HG03558 (cell line): ENCODE results near the gene BCKDK.
A peak's percentile ranks its signal among the peaks of the same experiment; 100 is the strongest.

Experiments used
- ATAC-seq: cut with Tn5 transposase; IDR thresholded peaks from one replicate; pipeline ENCODE4 v1.9.1; 2021; ENCODE audit warnings: moderate number of reproducible peaks; ENCODE audit not compliant: unreplicated experiment; ENCODE audit errors: extremely low read depth

Gene BCKDK

DNA sequence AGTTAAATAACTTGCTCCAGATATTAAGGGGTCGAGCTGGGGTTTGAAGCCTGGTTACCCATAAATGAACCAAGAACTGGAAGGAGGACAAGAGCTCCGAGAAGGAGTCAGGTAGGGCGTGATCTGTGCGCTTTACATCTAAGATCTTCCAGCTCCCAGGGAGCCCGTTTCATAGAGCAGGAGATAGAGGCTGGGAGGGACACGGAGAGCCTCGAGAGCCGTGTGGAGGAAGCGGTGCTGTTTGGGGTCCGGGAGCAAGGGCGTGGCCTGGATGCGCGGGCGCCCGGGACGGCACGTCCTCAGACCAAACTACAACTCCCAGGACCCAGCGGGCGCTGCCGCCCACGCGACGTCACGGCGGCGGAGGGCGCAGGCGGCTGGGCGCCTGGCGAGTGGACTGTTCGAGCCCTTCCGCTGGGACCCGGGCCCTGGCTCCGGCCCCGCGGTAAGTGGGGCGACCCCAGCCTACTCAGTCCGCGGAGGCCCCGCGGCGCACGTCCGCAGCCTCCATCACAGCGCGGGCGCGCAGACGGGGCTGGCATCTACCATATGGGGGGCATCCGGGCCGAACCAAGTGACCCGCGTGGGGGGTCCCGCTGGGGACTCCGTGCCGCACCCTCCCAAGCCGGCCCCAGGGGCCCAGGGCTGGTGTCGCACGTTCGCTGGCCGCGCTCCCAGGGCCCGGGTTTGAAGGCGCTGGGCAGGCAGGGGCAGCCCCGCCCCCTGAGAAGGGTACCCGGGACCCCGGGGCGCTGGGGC lies at the start of gene BCKDK:
BCKDK (plus strand) TSS at position 352 of the 759 bp plus-strand sequence. CDS start 838 bp downstream, outside the sequence.
- peak; percentile 58 for ATAC-seq

DNA sequence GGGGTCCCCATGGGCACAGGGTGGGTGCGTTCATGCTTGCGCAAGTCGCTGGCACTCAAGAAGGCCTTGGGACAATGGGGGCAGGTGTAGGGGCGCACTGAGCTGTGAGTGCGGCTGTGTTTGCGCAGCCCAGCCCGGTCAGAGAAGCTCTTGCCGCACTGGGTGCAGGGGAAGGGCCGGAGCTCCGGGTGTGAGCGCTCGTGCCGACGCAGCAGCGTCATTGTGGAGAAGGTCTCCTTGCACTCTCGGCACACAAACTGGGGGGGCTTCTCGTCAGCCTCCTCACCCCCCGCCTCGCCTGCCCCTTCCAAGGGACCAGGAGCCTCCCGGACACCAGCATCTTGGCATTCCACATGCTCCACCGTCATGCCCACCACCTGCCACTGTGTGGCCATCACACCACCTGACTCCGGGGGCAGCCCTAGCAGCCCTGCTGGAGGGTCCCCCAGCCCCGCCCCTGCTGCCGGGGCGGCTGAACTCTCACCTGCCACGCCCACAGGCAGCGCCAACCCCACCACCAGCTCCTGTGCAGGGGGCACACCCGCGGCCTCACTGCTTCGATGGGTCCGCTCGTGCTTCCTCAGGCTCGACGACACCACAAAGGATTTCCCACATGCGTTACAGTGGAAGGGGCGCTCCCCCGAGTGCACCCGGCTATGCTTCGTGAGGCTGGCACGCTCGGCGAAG lies 46.9 kb upstream of the BCKDK start:
- no peak for ATAC-seq

DNA sequence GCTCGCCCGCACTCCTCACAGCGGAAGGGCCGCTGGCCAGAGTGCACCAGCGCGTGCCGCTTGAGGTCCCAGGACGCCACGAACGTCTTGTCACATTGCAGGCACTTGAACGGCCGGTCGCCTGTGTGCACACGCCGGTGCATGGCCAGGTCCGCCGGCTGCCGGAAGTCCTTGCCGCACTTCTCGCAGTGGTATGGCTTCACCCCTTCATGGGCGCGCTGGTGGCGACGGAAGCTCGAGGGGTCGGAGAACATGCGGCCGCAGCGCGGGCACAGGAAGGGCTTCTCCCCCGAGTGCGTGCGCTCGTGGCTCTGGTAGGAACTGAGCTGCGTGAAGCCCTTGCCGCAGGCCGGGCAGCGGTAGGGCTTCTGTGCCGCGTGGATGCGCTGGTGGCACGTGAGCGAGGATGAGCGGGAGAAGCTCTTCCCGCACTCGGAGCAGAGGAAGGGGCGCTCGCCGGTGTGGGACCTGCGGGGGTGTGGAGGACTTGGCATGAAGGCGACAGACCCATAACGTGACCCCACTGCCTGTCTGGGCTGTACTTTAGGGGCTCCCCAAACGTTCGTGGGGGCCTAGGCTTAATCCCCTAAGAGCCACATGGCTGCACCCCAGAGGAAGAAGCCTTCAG lies 46.3 kb upstream of the BCKDK start:
- no peak for ATAC-seq

DNA sequence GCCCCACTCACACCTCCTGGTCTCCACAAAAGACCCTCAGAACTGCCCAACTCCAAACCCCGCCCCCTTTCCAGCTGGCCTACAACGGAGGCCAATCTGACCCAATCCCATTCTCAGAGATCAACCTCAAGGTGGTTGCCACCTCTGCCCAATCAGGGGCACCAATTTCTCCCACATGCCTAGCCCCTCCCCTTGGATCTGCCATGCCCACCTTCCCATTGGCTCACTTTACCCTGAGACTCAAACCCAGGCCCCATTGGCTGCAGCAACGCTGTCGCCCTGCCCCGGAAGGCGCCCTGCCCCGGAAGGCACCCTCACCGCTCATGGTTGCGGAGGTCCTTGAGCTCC lies 44.7 kb upstream of the BCKDK start:
- no peak for ATAC-seq

DNA sequence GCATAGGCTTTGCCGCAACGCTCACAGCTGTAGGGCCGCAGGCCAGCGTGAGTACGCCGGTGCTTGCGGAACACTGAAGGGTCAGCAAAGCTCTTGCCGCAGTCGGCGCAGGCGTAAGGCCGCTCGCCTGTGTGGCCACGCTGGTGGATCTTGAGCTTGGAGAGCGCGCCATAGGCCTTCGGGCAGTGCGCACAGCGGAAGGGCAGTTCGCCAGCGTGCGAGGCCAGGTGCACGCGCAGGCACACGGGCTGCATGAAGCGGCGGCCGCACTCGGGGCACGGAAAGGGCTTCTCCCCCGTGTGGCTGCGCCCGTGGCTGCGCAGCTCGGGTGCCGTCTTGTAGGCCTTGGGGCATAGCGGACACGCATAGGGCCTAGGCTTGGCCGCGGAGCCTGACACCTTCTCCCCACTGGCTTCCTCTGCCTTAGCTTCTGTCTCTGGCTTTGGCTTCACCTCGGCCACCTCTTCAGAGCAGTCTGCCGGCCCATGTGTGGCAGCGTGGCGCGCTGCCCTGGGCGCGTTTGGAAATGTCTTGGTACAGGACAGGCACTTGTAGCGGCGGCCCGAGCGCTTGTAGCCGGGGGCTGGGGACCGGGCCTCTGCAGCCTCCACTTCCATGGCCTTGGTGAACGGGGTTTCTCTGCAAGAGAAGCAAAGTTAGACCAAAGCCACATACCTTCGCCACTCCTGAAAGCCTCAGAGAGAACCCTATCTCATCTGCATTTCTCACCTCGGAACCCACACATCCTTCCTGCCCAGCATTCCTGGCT lies 44.2 kb upstream of the BCKDK start:
- no peak for ATAC-seq

DNA sequence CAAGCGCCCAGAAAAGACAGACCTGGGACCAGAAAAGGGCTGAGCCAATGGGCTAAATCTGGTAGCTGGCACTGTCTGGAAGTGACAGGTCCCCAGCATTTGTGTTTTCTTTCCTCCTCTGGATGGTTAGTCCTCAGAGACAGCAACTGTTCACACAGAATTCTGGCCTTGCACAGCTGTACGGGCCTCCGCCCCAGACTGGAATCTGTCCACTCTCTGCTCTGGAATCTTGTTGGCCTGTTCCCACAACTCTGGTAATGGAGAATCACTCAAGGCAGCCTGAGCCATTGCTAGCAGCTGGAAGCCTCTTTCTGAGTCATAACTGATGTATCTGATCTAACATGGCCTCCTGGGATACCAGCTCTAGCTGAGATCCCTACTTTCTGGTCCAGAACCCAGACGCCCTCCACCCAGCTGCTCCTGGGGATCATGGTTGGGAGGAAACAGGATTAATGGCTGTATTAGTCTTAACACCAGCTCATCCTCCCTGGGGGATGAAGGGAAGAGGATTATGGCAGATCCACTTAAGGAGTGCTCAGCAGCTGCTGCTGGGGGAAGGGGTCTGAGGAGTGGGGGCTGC lies 43.2 kb upstream of the BCKDK start:
- ATAC-seq = no peak

DNA sequence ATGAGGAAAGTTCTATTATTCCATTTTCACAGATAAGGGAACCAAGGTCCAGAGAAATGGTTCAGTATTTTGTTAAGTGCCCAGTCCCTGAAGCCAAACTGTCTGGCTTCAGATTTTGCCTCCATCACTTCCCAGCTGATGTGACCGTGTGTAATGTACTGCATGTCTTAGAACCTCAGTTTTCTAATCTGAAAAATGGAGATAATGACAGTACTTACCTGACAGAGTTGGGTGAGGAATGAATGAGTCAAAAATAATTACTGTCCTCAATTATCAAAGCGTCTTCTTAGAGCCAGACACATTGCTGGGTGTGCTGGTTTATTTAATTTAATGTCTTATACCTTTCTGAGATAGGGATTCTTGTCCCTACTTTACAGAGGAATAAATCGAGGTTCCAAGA lies 40.8 kb upstream of the BCKDK start:
- ATAC-seq = no peak

DNA sequence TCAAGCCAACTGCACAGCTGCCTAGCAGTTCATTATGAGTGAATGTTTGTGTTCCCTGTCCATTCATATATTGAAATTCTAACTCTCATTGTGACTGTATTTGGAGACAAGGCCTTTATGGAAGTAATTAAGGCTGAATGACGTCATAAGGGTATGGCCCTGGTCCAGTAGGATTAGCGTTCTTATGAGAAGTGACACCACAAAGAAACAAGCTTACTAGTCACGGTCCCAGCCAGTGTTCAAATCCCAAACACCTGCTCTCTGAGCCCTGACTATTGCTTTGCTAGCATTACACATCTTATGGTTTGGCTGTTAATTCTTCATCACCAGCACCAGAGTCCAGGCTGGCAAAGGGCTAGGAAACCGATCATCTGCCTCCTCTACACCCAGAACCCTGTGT lies 36.3 kb upstream of the BCKDK start:
- no peak for ATAC-seq

DNA sequence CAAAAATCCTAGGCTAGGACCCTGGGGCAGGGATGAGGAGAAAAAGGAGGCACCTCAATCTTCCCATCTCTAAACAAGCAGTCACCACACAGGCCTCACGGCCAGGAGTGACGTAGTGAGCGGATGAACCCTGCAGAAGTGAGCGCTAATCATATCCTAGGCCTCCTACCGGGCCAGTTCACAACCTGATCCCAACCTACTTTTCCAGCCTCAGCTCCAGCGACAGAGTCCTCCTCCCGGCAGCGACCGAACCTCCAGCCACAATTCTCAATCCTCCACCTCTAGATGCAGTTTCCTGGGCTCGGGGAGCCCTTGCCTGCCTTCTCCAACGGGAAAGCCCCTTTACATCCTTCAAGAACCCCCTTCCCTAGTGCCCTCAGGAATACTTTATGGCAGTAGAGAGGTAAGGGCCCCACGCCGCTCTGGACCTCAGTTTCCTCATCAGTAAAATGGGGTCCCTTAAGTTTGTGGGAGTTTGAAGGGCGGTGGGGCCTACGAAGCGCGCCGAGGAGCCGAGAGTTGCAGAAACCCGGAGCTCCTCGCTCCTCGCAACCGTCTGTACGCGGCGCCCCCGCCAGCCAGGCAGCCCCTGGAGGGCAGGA lies 35.5 kb upstream of the BCKDK start:
- no peak for ATAC-seq

DNA sequence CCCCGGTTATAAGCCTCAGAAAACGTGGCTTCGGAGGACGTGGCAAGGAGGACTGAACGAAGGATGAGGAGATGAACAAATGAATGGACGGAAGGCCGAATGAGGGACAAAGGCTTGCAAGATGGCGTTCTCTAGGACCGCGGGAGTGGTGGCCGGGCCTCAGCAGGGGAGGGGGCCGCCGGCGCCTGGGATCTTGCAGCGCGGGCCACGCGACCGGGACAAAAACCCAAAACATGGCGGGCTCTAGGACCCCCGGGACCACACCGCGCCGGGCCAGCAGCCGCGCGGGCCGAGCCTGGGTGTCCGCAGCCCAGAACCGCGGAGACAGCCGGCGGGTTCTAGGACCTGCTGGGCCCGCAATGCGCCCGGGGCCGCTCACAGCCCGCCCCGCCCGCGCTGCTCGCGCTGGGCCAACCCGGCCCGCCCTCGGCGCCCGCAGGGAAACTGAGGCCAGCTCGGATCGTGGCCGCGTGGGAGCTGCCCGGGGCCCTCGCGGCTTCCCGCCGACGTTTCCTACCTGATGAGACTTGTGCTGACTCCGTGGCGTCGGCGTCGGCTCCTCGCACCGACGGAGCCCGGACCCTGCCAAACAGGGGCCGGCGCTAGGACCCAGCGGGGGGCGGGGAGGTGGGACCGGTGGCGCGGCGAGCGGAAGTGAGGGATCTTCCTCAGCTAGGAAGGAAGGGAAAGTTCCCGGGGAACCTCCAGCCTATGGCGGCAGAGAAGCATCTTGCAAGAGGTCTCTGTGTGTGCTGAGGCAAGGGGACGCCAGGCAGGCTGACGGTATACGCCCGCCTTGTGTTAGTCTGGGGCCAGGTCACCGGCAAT lies 34.8 kb upstream of the BCKDK start:
- ATAC-seq = peak; percentile 29

DNA sequence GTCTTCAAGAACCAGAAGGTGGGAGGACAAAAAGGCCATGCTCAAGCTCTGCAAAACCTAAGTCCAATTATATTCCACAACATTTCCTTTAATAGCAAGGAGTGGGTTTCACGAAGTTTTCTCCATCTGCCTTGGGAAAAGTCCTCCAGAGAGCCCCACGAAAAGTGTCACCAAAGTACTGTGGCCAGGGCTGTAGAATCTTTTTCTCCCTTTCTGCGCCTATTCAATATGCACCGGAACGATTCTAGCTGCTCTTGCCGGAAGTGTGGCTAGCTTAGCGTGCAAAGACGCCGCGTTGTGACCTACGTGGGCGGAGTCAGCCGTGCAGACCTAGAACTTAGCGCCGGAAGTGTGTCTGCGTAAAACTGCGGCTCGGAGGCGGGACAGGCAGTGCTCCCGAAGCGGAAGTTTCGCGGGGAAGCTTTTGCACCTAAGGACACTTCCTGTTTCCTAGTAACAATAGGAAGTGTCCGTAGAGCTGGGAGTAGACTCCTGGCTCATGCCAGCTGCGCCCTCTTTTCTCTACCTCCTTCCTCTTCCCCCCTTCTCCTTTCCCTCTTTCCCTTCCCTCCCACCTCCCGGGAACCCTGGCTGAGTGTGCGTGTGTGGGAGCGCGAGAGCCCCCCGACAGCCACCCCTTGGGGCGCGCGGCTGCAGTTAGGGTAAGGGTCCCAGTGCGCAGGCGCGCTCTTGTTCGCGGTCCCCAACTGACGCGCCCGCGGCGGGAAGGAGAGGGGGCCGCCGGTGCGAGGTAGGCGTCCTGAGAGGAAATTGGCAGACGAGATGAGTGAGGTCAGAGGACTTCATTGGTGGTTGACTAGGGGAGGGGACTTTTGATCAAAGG lies 34.0 kb upstream of the BCKDK start, which contains the start of the genes ZNF646 and ZNF668:
ZNF646 (plus strand) TSS at position 453 of the 844 bp plus-strand sequence. CDS start 1,903 bp downstream, outside the sequence.
ZNF668 (minus strand) TSS at position 271 of the 844 bp plus-strand sequence. CDS start 9,781 bp downstream, outside the sequence.
- ATAC-seq = peak; percentile 35

DNA sequence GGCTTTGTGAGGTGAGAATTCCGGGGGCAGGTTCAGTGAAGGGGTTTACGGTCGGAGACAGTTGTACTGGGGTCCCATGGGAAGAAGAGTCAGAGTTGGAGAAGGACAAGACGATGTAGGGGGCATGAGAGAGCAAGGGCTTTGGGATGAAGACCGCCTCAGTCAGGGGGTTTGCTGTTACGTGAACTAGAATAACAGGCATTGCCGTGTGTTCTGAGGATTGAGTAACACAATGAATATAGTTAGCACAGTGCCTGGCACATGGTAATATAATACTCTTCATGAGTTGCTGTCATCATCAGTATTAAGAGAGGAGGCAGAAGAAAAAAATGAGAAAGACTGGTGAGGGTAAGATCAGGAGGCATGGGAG lies 33.4 kb upstream of the BCKDK start:
- no peak for ATAC-seq

DNA sequence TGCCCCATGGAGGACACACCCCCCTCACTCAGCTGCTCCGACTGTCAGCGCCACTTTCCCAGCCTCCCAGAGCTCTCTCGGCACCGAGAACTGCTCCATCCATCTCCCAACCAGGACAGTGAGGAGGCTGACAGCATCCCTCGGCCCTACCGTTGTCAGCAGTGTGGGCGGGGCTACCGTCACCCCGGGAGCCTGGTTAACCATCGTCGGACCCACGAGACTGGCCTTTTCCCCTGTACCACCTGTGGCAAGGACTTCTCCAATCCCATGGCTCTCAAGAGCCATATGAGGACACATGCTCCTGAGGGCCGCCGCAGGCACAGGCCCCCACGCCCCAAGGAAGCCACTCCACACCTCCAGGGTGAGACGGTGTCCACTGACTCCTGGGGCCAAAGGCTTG lies 31.9 kb upstream of the BCKDK start:
- ATAC-seq = no peak

DNA sequence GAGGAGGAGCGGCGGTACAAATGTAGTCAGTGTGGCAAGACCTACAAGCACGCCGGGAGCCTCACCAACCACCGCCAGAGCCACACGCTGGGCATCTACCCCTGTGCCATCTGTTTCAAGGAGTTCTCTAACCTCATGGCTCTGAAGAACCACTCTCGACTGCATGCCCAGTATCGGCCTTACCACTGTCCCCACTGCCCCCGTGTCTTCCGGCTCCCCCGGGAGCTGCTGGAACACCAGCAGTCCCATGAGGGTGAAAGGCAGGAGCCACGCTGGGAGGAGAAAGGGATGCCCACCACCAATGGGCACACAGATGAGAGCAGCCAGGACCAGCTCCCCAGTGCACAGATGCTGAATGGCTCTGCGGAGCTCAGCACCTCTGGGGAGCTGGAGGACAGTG lies 31.2 kb upstream of the BCKDK start:
- no peak for ATAC-seq

DNA sequence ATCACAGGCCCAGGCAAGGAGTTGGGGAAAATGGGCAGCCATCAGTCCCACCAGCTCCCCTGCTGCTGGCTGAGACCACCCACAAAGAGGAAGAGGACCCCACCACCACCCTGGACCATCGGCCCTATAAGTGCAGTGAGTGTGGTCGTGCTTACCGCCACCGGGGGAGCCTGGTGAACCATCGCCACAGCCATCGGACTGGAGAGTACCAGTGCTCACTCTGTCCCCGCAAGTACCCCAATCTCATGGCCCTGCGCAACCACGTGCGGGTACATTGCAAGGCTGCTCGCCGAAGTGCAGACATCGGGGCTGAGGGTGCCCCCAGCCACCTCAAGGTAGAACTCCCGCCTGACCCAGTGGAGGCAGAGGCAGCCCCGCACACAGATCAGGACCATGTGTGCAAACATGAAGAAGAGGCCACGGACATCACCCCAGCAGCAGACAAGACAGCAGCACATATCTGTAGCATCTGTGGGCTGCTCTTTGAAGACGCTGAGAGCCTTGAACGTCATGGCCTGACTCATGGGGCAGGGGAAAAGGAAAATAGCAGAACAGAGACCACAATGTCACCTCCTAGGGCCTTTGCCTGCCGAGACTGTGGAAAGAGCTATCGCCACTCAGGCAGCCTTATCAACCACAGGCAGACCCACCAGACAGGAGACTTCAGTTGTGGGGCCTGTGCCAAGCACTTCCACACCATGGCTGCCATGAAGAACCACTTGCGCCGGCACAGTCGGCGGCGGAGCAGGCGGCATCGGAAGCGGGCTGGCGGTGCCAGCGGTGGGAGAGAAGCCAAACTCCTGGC lies 30.4 kb upstream of the BCKDK start:
- ATAC-seq = no peak

DNA sequence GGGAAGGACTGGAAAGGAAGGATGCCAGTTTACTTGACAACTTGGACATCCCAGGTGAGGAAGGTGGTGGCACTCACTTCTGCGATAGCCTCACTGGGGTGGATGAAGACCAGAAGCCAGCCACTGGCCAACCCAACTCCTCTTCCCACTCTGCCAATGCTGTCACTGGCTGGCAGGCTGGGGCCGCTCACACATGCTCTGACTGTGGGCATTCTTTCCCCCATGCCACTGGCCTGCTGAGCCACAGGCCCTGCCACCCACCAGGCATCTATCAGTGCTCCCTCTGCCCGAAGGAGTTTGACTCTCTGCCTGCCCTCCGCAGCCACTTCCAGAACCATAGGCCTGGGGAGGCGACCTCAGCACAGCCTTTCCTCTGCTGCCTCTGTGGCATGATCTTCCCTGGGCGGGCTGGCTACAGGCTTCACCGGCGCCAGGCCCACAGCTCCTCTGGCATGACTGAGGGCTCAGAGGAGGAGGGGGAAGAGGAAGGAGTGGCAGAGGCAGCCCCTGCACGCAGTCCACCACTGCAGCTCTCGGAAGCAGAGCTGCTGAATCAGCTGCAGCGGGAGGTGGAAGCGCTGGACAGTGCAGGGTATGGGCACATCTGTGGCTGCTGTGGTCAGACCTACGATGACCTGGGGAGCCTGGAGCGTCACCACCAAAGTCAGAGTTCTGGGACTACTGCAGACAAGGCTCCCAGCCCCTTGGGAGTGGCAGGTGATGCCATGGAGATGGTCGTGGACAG lies 29.4 kb upstream of the BCKDK start:
- no peak for ATAC-seq
